HG03354 (cell line): ENCODE data around the gene CCR7.

ENCODE experiments used
- ATAC-seq: cut with Tn5 transposase; IDR thresholded peaks from one replicate; pipeline ENCODE4 v1.9.1; 2021; ENCODE audit warnings: mild to moderate bottlenecking; ENCODE audit not compliant: unreplicated experiment, poor library complexity, severe bottlenecking

The CCR7 gene

GRCh38 chr17:40564883-40565768, at the start of gene CCR7:
Gene CCR7, minus strand, starts transcription at chr17:40565472. Its CDS starts 63 bp downstream, at chr17:40565409.
- ATAC-seq, result no peak

DNA sequence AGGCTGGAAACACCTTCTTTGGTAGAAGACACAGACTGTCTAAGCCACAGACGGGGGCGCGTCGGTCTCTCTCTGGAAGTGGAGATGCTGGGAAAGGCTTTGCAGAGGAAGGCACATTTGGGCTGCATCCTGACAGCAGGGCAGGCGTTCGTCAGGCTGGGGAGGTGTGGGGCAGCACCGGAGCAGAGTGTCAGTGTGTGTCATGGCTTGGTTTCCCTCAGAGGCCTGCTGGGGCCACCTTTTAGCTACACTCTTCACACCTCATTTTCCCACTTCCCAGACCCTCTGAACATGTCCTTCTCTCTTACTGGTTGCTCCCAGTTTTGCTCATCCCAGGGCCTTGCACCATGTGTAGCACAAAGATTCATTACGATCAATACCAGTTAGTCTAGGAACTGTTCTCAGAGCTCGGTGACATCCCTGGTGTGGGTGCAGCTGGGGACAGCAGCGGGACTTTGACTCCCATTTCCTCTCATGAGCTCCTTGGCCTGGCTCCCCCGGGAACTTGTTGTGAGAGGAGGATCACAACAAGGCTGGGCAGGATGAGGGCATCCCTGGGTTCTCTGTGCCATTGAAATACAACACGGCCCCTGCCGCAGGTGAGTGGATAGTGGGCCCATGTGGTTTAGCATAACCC, 49.3 kb upstream of the CCR7 start:
- peak; percentile 6 for ATAC-seq

GRCh38 chr17:40613467-40614154, 48.3 kb upstream of the CCR7 start:
- ATAC-seq, result no peak

GRCh38 chr17:40612599-40613244, 47.5 kb upstream of the CCR7 start:
- no peak for ATAC-seq

DNA sequence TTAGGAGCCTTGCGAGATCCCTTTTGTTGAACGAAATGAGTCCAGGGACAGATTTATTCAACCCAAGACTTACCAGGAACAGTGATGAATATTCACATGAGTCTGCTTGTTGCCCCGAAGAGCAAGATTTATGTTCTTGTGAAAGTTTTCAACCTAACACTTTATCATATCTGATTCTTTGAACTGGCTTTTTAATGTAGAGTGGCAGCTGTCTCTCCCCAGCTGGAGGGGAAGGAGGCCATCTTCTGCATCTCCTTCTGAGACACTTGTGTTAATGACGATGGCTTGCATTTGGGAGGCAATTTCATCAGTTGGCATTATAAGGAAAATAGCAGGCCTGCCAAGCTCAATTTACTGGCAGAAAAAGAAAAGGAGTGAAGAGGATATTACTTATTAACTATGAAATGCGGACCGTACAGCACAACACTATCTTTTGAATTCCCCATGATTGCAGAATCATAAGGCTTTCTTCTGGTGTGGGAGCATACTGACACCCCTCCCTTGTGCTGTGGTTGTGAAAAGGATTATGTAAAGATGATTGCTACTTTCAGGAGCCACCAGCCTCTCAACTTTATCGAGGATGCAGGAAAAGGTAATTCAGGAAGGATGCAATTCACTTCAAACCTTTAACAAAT, 46.7 kb upstream of the CCR7 start:
- no peak for ATAC-seq

- ATAC-seq, result no peak
Measured at GRCh38 chr17:40610359-40610758, 45.1 kb upstream of the CCR7 start.

DNA sequence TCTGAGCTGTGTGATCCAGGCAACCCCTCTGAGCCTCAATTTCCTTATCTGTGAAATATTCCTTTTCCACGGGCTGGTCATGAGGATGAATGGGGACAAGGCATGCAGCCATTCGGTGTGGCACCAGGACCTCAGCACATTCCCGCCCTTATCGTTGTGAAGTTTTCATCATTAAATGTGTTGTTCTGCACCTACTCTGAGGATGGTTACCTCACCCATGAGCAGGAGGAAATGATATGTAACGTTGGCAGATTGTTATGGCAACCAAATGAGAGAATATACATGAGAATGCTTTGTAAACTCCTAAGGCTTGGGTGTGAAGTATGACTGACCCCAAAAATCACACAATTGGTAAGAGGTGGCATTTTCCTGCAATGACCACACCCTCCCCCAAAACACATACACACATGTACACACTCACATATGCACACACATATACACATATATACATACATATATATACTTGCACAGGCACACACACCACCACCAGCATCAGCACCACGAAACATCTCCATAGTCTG, 42.8 kb upstream of the CCR7 start:
- no peak for ATAC-seq

DNA sequence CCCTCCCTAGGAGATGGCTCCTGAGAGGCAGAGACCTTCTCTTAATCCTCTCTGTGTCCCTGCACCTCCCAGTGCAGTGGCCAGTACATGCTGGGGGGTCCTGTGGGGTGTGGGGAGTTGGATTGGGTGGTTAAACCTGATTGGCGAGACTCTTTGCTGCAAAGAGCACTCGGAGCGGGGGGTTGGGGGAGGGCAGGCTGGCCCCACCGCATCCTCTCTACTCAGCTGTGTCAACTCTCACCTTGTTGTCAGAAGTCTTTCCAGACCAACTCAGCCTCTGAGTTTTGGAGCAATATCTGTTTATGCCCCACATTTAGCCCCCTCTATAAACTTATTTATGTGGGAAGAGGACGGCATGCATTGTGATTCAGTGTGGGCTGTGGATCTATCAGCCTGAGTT, 42.4 kb upstream of the CCR7 start:
- ATAC-seq, result no peak

DNA sequence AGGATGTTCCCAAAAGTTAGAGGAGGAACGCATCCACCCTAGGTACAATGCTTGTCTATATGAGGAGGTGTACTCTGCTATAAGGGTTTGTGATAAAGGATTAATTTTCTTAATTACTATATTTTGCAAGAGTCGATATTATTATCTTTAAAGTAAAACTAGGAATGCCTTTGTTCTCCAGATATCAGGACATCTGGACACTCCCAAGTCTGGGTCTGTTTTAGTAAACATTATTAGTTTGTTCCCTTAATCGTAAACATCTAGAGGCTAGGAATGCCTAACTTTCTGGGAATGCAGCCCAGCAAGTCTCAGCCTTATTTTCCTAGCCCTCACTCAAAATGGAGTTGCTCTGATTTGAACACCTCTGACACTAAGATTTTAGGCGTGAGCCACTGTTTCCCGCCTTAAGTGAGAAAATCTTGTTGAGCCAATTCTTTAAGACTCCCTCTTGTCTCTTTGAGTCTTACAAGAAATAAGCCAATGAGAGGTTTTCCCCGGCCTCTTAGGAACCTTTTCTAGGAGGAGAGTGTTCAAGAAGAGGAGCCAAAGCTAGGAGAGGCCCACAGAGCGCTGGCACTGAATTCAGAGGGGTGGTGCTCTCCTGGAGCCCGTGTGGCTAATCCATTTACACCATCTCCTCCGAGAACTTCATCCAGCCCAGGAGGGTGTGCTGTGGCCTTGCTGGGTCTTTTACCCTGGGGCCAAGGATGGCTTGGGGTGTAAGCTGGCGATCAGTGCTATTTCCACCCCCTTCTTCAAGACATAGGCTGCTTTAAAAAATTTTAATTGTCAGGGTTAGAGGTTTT, 41.5 kb upstream of the CCR7 start:
- ATAC-seq, result no peak

- no peak for ATAC-seq
Measured at GRCh38 chr17:40605306-40605705, 40.0 kb upstream of the CCR7 start.

DNA sequence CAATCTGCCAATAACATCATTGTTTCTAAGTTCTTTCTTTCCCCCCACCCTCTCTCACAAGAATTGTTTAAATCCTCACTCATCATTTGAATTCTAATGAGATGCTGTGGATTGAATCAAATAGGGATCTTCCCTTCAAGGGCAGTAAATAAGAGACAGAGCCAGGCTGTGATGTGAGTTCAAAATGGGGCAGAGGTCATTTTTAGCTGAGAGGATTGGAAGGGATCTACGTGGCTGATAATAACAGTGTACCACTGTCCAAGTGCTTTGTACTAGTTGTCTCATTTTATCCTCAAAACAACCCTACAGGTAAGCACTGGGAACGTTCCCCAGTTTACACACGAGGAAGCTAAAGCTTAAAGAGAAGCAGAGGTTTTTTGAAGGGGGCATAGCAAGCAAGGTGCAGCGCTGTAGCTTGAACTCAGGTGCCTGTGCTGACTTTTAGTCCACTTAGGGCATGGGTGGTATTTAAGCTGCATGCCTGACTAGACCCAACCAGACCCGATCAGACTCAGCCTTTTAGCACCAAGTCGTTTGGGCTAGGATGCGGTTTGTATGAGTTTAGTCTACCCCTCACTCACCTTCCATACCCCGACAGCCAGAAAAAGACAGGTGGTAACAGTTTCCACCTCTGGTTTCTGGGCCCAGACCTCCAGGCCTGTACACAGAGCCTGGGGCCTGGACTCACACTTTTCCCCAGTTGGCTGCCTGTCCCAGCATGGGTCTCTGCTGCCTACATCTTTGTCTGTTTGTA, 39.2 kb upstream of the CCR7 start:
- no peak for ATAC-seq

- ATAC-seq, result no peak
Measured at GRCh38 chr17:40602445-40603443, 37.5 kb upstream of the CCR7 start.

DNA sequence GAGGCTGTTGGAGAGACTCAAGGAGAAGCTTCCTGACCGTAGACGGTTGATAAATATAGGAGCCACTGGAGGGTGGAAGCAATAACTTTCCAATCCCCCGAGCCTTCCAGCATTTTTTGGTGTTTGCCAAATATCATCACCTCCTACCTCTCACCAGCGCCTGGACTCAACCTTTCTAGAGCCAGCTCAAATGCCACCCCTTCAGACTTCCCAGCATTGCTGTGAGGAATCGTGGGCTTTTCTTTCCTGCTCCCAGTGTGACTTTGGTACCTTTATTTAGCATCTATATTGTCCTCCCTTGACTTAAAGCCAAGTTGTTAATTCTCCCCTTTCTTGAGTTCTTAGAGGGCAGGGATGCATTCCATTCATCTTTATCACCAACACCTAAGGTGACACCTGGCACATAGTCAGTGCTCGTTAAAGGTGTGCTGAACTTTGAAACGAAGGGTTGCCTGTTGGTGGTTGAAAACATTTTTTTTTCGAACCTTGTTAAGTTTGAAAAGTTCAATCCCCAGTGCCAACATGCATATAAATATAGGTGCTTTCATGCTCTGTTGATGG, 35.3 kb upstream of the CCR7 start:
- no peak for ATAC-seq

DNA sequence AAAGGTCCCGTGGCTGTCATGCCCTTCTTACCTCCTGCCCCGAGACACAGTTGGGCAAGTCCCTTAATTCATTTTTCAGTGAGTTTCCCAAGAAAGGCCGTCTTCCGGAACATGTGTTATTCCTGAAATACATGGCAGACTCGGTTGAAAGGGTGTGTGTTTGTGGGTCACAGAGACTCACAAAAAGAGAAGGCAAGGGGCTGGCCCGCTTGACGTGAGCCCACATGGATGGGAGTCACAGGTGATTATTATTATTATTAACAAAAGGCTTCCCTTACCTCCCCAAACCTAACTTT, 34.1 kb upstream of the CCR7 start:
- no peak for ATAC-seq

DNA sequence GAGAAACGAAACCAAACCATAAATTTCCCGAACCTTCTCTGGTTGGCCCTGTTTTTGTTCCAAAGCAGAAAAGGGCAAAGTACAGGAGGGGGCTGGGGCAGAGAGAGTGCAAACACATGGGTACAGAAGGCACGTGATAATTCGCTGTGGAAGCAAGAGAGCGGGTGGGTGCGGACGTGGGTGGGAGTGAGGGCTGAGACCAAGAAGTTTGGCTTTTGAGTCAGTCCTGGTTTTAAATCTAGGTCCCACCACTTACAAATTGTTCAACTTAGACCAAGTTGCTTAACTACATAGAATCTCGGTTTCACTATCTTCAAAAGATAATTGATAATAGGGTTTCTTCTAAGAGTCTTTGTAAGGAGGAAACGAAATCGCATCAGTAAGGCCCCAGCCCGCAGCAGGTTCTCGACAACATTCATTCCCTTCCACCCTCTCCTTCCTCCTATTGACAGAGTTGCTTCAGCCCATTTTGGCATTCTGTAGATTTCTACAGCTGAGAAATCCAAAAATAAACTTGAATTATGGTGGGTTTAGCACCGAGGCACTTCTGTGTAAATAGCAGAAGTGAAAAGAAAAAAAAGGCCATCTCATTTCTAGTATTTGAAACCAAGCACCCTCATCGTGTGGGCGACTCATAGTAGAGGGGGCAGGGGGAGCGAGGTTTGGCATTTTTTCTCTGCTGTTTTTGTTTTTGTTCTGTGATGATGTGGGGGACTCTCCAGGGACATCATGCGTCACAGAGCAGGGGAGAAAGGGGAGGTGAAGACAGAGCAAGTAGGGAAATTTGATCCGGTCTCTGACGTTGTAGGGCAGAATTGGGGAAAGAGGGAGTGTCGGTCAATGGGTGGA, 33.6 kb upstream of the CCR7 start:
- ATAC-seq, result peak; percentile 67

DNA sequence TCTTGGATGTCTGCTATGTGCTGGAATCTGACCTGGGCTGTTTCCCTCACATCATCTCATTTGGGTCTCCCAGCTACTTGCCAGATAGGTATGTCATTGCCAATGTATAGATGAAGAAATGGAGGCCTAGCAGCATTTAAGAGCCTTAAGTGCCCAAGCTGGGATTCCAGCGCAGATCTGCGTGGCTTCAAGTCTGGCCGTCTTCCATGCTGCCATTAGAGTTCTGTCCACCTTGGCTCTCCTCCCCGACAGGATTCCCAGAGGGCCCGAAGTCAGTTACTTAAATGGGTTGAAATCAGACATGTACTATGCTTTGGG, 33.0 kb upstream of the CCR7 start:
- ATAC-seq, result no peak
